Stimulated activated CD8-positive, alpha-beta memory T cell treated with anti-CD3 and anti-CD28 coated beads, Interleukin-2, amount 100 ng/mL, for 1 hour (primary cell): ENCODE measurements around the gene NME4.
A peak's percentile ranks its signal among the peaks of the same experiment; 100 is the strongest.

ENCODE experiments used
- DNase-seq, 2 donors: peaks; one replicate each; pipeline ENCODE4 v3.0.0-alpha.2; 2020; ENCODE audit warnings: low read depth in 2 of 2

The NME4 gene

DNA sequence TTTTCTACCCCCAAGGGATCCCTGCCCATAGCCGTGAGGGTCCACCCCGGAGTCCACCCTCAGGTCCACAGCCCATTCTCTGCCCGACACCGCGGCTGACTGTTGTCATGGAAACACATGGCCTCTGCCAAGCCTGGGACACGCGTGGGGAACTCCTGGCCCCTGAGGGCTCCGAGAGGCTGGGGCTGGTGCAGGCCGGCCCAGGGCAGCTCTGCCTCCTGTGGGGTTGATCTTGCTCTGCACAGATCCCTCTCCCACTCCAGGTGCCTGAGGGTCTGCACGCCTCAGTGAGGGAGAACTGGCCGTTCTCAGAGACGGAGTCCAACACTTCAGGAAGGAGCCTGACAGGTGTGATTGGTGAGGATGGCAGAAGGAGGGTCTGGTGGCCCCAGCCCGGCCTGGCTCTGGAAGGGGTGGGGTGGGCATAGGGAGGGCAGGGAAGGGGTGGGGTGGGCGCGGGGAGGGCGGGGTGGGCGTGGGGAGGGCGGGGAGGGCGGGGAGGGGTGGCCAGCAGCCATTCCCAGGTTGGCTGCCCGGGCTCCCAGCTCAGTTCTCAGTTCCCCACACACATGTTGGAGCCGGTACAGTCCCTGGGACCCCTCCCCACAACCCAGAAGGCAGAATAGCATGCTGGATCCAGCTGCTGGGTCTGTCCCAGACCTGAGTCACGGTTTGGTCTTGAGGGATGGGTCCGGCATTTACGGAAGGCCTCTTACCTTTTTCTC is 33.1 kb upstream of the NME4 start:
- DNase-seq = no peak

DNA sequence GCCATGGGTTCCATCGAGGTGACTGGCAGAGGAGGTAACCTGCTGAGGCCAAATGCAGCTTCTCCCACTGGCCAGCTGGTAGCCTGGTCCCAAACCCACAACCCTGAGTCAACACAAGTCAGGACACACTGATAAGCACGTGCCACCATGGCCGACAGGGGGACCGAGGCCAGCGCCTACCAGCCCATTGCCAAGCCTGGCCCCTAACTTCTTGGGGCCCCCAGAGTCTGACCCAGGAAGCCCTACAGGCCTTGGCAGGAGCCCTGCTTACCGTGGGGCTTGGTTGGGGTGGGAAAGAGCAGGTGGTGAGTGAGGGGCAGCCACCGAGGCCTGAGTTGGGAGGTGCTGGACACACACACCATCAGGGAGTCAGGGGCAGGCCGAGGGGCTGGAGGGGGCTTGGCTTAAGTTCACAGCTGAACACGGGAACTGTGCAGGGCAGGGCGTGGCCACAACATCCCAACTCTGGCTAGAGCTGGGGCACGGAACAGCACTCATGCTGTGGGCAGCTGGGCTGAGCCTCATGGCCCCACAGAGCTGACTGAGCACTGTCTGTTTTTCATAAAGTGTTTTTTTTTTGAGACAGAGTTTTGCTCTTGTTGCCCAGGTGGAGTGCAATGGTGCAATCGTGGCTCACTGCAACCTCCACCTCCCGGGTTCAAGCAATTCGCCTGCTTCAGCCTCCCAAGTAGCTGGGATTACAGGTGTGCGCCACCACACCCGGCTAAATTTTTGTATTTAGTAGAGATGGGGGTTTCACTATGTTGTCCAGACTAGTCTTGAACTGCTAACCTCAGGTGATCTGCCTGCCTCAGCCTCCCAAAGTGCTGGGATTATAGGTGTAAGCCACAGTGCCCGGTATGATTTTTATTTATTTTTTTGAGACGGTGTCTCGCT is 32.2 kb upstream of the NME4 start:
- DNase-seq = no peak

DNA sequence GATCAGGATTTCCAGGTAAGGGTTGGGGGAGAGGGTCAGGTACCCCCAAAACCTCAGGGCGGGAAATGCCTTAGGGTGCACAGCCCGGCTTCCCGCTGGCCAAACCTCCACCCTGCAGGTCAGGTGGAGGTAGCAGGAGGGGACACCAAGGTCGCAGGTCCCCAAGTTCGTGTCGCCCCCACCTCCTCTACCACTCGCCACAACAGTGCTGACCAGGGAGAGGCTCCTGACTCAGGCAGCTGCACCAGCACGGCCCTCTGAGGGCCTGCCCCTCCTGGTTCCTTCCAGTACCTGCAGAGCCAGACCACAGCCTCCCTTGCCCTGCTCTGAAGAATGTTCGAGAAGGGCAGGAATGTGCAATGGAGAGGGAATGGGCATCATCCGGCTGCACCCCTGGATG is 30.5 kb upstream of the NME4 start:
- no peak for DNase-seq

DNA sequence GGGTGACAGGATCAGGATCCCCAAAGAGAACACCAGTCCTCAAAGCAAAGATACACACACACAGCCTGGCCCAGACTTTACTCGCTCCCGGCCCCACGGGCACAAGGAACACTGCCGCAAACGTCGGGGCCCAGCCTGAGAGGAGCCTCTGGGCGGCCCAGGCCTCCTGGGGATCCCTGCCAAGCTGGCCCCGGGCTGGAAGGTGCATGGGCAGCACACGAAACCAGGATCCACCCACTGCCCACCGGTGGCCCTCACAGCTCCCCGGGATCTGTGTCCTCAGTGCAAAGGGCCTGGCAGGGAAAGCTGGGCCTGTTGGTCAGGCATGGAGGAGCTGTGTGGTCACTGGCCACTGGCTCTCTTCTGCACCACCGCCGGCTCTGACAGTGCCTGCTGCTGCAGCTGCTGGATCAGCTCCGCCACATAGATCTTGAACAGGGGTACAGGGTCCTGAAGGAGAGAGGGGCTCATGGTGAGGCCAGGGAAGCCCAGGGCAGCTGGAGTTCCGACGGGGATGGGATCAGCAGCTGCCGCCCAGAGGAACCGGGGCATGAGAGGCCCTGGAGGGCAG is 29.6 kb upstream of the NME4 start:
- no peak for DNase-seq

DNA sequence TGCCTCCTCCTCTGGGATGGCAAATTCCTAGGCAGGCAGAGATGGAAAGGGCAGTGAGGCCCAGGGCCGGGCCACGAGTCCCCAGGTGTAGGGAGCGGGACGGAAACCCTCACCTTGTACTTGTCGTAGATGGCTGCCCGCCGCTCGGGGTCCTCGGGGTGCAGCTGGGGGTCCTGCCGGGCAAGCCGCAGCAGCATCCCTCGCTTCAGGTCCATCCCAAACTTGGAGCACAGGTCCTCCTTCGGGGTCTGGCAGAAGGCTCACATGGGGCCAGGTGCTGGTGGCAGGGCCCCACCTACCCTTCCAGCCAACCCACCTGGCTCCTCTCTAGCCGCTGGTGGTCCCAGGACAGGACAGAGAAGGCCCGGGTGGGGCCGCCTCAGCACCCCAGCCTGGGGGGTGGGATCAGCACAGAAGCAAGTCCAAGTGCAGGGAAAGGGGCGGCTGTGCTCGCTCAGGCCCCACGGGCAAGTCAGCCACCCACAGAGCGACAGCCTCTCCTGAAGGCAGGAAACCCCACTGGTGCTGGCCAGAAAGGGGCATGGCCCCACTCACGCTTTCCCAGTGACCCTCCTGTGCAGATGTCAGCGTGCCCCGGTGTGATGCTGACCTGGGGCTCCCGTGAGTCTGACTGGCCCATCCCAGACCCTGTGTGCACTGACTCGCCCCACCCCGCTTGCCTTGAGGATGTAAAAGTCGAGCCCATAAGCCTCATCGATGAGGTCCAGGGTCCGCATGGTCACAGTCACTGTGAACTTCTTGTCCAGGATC is 28.4 kb upstream of the NME4 start:
- DNase-seq = no peak

DNA sequence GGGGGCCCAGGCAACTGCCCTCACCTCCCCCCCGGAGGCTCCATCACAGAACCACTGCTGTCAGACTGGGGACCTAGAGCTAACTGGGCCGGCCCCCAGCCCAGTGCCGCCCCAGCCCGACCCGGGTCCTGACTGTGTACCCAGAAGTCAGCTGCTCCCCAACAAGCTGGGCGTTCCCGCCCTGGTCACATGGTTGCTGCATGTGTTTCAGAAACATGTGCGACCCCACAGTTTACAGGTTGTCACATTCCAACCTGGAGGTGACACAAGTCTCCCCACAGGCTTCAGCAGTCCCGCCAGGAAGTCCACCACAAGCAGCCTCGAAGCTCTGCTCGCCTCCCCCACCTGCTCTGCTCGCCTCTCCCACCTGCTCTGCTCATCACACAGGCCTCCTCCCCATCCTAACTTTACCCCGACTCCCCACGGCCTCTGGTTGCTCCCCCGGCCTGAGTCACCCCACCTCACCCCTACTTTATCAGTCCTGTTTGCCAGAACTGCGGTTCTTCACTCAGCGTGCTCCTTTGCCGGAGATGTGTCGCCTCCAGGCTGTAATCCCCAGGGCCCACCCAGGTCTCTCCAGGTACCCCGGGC is 27.6 kb upstream of the NME4 start:
- no peak for DNase-seq

DNA sequence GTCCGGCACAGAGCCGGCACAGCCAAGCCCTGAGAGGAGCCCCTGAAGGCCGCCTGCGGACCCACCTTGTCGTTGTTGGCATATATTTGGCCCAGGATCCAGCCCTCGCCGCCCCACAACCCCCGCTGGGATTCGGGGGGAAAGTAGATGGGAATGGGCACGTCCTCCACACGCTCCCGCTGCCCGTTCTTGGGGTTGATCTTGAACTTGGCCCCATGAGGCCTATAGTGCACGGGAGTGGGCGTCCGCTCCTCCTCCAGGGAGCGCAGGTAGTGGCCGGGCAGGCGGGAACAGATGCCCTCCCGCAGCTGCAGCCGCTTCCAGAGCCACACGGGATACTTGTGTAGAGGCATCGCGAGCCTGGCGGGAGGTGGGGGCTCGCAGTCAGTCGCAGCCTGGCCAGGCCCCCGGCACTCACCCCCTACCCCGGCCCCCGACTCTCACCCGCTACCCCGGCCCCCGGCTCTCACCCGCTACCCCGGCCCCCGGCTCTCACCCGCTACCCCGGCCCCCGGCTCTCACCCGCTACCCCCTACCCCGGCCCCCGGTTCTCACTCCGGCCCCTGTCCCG is 27.0 kb upstream of the NME4 start:
- DNase-seq = no peak

DNA sequence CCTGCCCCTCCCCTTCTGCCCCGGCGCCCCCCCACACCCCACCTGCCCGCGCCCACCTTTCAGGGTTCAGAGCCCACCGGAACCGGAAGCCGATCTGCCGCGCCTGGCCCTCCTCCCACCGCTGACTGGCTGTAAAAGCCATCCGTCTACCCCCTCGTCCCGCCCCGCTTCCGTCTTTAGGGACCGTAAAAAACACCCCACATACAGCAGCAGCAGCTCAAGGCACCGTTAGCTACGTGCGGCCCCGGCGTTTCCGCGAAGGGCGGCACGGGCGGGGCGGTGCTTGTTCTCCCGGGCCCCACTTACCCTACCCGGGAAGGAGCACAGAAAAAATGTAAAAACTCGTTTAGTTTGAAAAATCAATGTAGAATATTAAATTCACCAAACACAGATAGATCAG is 26.6 kb upstream of the NME4 start, which contains the start of gene MRPL28:
MRPL28 (minus strand) TSS at position 96 of the 400 bp plus-strand sequence. CDS start 320 bp downstream, outside the sequence.
- peak; percentile 80 to 85 for DNase-seq

DNA sequence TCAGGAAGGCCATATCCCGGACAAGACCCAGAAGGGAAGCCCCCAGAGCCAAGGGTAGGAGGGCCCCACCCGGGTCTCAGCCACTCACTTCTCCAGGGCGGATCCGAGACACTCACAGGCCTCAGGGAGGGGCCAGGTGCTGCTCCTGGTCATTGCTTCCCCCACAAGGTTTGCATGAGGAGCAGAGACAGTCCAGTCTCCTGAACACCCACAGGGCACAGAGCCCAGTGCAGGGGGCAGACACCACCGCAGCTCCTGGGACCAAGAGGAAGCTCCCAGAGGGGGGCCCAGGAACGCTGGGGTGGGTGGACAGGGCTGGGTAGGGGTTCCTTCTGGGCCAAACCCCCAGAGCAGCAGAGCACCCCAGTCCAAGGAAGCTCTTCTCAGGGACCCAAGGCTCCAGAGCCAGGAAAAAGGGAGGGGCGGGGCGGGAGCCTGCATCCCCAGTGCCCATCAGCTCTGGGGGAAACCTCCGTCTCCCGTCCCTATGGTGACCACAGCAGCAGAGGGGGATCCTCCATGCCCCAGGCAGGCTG is 26.0 kb upstream of the NME4 start:
- no peak for DNase-seq

DNA sequence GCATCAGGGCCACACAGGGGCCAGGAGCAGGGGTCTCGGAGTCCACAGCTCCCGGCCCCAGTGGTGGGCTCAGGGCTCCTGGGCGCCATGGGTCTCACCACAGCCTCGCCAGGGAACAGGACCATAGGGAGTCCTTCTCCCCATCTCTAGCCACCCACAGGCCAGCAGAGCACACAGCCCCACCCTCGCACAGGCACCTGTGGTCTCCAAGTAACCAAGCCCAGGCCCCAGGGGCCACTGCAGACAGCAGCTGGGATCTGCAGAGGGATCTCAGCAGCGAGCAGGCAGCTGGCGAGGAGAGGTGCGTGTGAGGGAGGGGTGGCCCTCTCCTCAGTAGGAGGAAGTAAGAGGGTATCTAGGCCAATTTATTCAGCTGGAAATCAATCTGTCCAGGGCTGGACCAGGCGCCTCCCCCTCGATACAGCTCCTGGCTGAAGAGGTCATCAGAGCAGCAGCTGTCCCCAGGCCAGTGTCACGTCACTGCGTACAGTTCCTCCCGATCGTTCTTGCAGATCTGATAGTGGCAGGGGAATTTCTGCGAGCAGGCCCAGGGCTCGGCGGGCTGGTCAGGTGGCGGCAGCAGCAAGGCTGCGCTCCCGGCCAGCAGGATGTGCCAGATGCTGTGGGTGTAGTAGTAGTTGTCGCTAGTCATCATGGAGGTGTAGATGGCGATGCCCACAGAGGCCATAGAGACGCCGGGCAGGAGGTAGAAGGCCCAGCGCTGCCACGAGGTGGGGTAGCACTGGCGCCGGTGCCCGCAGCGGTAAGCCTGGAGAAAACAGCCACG is 25.3 kb upstream of the NME4 start:
- no peak for DNase-seq

DNA sequence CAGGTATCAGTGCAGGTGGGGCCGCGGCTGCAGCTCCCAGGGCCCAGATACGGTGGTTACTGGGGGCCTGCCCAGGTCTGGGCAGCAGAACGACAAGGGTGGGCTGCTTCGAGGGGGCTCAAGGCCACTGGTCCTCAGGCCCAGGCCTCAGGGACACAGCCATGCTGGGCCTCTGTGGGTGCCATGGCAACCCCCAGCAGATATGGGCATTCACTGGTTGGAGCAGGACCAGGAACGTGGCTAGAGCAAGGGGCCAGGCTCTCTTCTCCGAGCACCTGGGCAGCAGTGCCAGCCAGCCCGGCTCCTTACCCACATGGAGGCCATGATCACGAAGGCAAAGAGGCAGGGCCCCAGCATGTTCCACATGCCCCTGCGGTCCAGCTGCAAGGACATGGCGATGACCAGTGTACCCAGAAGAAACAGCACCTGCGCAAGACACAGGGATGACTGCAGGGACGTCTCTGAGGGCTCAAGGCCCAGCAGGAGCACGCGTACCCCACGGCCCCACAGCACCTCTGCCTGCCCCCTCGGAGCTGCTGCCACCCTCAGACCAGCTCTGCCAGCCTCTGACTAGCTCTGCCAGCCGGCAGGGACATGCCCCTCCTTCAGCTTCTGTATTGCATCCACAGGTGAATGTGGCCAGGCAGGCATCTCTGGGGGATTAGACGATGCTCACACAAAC is 24.6 kb upstream of the NME4 start:
- no peak for DNase-seq

DNA sequence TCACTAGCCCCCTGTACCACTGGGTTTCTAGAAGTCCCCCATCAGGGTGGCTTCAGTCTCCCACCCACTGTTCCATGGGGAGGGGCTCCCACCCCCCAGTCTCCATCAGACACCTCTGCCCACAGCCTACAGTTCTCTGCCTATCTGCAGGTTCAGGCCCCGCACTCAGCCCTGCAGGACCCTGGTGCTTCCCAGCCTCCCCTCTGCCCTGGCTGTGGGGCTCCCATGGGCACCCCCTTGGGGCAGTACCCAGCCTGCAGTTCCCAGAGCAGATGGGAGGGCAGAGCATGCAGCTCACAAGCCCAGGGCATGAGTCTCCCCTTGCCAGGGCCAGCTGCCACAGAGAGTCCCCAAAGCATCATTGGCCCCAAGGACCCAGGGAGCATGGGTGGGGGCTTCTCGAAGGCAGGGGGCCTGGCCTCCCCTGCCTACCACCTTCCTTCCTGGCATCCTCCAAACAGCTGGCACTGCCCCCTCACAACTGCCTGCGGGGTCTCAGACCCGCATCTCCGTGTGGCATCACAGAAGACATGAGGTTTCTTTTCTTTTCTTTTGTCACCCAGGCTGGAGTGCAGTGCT is 23.9 kb upstream of the NME4 start:
- no peak for DNase-seq

DNA sequence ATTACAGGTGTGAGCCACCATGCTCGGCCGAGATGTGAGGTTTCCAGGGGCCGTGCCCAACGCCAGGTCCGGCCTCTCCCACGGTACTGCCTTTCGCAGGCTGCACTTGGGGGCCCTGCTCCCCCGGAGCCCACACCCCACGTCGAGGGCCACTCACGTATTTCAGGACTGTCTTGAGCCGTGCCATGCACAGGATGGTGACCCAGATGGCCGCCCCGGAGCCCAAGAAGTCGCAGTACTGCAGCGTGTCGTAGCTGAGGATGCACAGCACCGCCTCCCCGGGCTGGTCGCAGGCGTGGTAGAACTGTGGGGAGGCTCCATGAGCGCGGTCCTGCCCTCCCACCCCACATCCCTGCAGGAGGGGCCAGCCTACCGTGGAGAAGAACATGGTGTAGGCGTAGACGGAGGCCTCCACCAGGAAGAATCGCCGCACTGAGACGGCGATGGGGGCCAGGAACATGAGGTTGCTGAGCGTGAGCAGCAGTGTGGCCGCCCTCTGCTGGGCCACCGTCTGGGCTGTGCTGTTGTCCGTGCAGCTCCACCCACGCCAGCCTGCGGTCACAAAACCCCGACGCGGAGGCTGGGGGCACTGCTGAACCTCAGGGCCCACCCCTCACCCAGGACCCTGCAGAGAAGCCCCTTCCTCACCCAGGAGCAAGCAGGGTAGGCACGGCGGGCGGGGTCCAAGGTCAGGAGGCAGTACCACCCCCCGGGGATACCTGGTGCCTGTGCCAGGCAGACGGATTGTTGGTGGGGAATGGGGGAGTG is 23.0 kb upstream of the NME4 start:
- no peak for DNase-seq

DNA sequence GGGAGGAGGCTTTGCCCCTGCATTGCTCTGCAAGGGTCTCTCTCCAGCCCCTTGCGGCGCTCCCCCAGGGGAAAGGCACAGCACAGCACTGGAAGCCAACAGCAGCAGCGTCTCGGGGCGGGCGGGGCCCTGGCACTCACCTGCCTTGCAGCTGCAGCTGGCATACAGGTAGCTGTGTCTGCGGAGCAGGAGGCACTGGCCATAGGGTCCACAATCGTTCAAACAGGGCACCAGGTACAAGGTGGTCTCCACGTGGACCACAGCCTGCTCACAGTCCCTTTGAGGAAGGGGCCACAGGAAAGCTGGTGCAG is 22.4 kb upstream of the NME4 start:
- no peak for DNase-seq

DNA sequence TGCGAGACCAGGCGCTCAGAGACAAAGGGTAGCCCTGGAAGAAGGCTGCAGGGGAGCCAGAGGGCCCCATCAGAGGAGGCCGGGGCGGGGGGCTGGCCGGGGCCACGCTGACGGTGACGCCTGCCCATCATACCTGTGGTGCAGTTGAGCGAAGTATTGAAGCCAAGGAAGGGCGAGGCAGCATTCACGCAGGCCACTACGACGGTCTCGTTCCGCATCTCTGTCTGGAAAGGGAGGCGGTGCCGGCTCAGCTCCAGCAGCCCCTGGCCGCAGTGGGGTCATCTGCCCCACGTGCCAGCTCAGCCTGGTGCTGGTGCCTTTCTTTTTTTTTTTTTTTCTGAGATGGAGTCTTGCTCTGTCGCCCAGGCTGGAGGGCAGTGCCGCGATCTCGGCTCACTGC is 21.8 kb upstream of the NME4 start:
- no peak for DNase-seq

DNA sequence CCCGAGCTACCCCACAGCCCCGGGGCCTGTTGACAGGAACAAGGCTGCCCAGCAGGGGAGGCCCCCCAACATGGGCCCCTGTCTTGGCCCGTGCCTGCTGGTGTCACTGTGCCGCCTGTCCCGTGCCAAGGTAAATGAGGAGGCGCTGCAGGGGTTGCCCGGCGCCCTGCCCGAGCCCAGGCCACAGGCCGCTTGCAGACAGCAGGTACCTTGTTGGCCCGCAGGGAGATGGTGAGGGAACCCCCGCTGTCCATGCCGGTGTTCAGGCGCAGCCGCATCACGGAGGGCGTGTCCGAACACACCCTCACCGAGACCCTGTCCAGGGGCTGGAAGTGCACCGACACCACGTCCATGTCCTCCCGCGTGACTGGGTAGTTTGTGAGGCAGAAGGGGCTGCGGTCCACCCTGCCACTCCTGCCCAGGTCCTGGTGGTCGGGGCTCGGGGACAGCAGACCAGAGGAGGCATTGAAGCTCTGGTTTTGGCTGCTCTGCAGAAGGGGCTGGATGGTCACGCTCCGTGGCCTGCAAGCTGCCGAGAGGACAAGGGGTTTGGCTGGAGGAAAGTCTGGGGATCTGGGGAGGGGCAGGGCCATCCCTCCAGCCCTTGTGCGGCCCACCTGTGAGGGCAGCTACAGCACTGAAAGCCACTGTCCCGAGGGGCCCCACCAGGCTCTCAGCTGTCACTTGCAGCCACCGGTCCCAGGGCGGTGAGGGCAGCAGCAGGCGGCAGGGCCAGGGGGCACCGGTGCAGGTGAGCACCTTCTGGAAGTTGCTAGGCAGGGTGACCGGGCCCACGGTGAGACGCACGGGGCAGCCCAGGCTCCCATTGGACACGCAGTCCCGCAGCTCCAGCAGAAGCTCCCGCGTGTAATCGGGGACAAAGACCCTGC is 20.8 kb upstream of the NME4 start:
- DNase-seq = no peak

DNA sequence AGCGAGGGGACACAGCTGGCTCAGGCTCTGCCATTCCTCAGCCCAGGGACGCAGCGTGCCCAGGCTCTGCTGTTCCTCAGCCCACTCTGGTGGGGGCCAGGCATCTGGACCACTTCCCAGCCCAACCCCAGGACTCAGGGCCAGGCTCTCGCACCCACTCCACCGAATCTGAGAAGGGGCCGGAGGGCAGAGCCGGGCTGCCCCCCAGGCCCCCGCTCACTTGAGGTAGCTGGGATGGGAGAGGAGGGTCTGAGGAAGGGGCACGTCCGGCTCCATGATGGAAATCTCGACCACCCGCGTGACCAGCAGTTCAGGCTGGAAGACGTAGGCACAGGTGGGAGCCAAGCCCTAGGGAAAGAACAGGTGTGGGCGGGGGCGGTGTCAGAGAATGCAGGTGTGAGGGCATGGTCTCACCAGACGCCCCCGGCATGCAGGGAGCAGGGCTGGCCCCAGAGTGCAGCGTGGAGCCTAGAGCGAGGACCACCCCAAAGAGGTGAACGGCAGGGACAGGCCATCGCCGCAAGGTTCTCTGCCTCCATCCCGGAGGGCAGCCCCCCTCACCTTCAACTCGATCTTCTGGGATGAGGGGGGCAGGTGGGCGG is 20.1 kb upstream of the NME4 start:
- no peak for DNase-seq
